NCI-H2081 (cell line): Measurements from ENCODE around the gene RBFOX1.
A peak's percentile ranks its signal among the peaks of the same experiment; 100 is the strongest.

Experiments used
- DNase-seq, 2 experiments: peaks; one replicate each; lab custom pipeline; 2025; lab: John Stamatoyannopoulos, UW

RBFOX1 gene

GRCh38 chr16:7332611-7333010 is at the start of gene RBFOX1:
Gene RBFOX1, plus strand, starts transcription at chr16:7332845.
- no peak for DNase-seq

- DNase-seq, result no peak
These were observed 47.9 kb upstream of the RBFOX1 start for GRCh38 chr16:7284780-7285179.

GRCh38 chr16:7285520-7285919 is 47.1 kb upstream of the RBFOX1 start:
- DNase-seq, result no peak

GRCh38 chr16:7289299-7289698 is 43.3 kb upstream of the RBFOX1 start:
- no peak for DNase-seq

- DNase-seq, result no peak
These were observed 42.0 kb upstream of the RBFOX1 start for GRCh38 chr16:7290682-7291081.

- DNase-seq, result no peak
These were observed 38.6 kb upstream of the RBFOX1 start for GRCh38 chr16:7294020-7294419.

- peak; percentile 73 to 78 for DNase-seq
These were observed 29.5 kb upstream of the RBFOX1 start for GRCh38 chr16:7303052-7303610.

GRCh38 chr16:7303660-7304200 is 28.9 kb upstream of the RBFOX1 start:
- peak in 1 of 2 experiments; percentile 75 for DNase-seq

GRCh38 chr16:7304279-7304678 is 28.4 kb upstream of the RBFOX1 start:
- DNase-seq, result peak in 1 of 2 experiments; percentile 57

GRCh38 chr16:7304958-7305357 is 27.7 kb upstream of the RBFOX1 start:
- peak in 1 of 2 experiments; percentile 46 for DNase-seq

GRCh38 chr16:7313170-7313569 is 19.5 kb upstream of the RBFOX1 start:
- peak; percentile 40 to 76 for DNase-seq

GRCh38 chr16:7314163-7314562 is 18.5 kb upstream of the RBFOX1 start:
- no peak for DNase-seq

GRCh38 chr16:7315813-7316212 is 16.8 kb upstream of the RBFOX1 start:
- peak; percentile 61 to 87 for DNase-seq

GRCh38 chr16:7316281-7316888 is 16.3 kb upstream of the RBFOX1 start:
- DNase-seq, result no peak

- no peak for DNase-seq
These were observed 14.7 kb upstream of the RBFOX1 start for GRCh38 chr16:7317982-7318381.

GRCh38 chr16:7318686-7319085 is 14.0 kb upstream of the RBFOX1 start:
- peak; percentile 28 to 69 for DNase-seq

- no peak for DNase-seq
These were observed 13.1 kb upstream of the RBFOX1 start for GRCh38 chr16:7319514-7319913.

GRCh38 chr16:7321661-7322060 is 11.0 kb upstream of the RBFOX1 start:
- DNase-seq, result peak in 1 of 2 experiments; percentile 33

- no peak for DNase-seq
These were observed 8.3 kb upstream of the RBFOX1 start for GRCh38 chr16:7324321-7324720.

GRCh38 chr16:7325834-7326233 is 6.8 kb upstream of the RBFOX1 start:
- DNase-seq, result no peak

- DNase-seq, result no peak
These were observed 1.9 kb upstream of the RBFOX1 start for GRCh38 chr16:7330709-7331108.

- no peak for DNase-seq
These were observed 648 bp upstream of the RBFOX1 start for GRCh38 chr16:7331997-7332396.

- DNase-seq, result no peak
These were observed 608 bp downstream of the RBFOX1 start for GRCh38 chr16:7333180-7333725.
